ENCODE data around the gene OSTM1.

- TF ChIP-seq POLR2AphosphoS5 (IDR thresholded peaks at IDR 0.05) (no peak), CTCF (IDR thresholded peaks at IDR 0.05) (no peak)
Observed at GRCh38 chr6:108118359-108118724, 43.8 kb upstream of the OSTM1 start.

Data from prostate gland (tissue), 2 donors.